CD4-positive, alpha-beta T cell treated with Interleukin-4 for 1 hour (primary cell): ENCODE results near the gene DRC3.

Experiments
- DNase-seq, 2 donors: peaks; one replicate each; pipeline ENCODE4 v3.0.0-alpha.2; 2020 to 2022

The DRC3 gene

GRCh38 chr17:17970699-17971430 is 1.8 kb upstream of the DRC3 start:
- DNase-seq: no peak

- DNase-seq: peak in 1 of 2 donors; percentile 21
Measured at GRCh38 chr17:17971431-17972125, 1.1 kb upstream of the DRC3 start.

- no peak for DNase-seq
Measured at GRCh38 chr17:17972952-17973254, 241 bp downstream of the DRC3 start.

- peak in 1 of 2 donors; percentile 30 for DNase-seq
Measured at GRCh38 chr17:17975436-17975835, 2.8 kb downstream of the DRC3 start.

- no peak for DNase-seq
Measured at GRCh38 chr17:17976931-17977570, 4.4 kb downstream of the DRC3 start.

- no peak for DNase-seq
Measured at GRCh38 chr17:17978481-17979424, 6.1 kb downstream of the DRC3 start.

GRCh38 chr17:17979778-17980177 is 7.1 kb downstream of the DRC3 start:
- no peak for DNase-seq

GRCh38 chr17:17981330-17981729 is 8.7 kb downstream of the DRC3 start:
- no peak for DNase-seq

GRCh38 chr17:17982801-17983200 is 10.1 kb downstream of the DRC3 start:
- DNase-seq: no peak

GRCh38 chr17:17983376-17983775 is 10.7 kb downstream of the DRC3 start:
- DNase-seq: no peak

GRCh38 chr17:17983776-17984175 is 11.1 kb downstream of the DRC3 start:
- no peak for DNase-seq

- DNase-seq: no peak
Measured at GRCh38 chr17:17985153-17985552, 12.5 kb downstream of the DRC3 start.

GRCh38 chr17:17985555-17985954 is 12.9 kb downstream of the DRC3 start:
- DNase-seq: no peak

GRCh38 chr17:17987187-17987896 is 14.7 kb downstream of the DRC3 start:
- no peak for DNase-seq

GRCh38 chr17:17987901-17988300 is 15.2 kb downstream of the DRC3 start:
- DNase-seq: no peak

- DNase-seq: no peak
Measured at GRCh38 chr17:17988427-17988945, 15.8 kb downstream of the DRC3 start.

GRCh38 chr17:17989081-17989480 is 16.4 kb downstream of the DRC3 start:
- no peak for DNase-seq

- DNase-seq: no peak
Measured at GRCh38 chr17:17989618-17990017, 17.0 kb downstream of the DRC3 start.

- DNase-seq: no peak
Measured at GRCh38 chr17:17990282-17990681, 17.6 kb downstream of the DRC3 start.

GRCh38 chr17:17993366-17993765 is 20.7 kb downstream of the DRC3 start:
- DNase-seq: no peak

GRCh38 chr17:17993852-17994251 is 21.2 kb downstream of the DRC3 start:
- DNase-seq: no peak
